Measurements from ENCODE around the gene BAK1. TPM values are rescaled to one million over a fixed set of nuclear protein-coding genes. Genes with fewer than 3 reads are reported as not detected.

Gene BAK1
- total and polyA plus RNA-seq, 4 experiments from 2014 or later, result 26.2 to 41.6 (median 27.6) TPM

GRCh38 chr6:33578164-33578563, 1.9 kb downstream of the BAK1 start:
- intact Hi-C loops (cut with micrococcal nuclease), result loop anchor here (2.0 to 10.0 kb wide), 3 partner anchors 43 to 373 kb away; partner anchors contain the start of genes B3GALT4, HSD17B8, ITPR3 and RING1
- Histone ChIP-seq H3K4me3 (ENCODE audit: low read length in 2 of 2) (peak overlapping the region; percentile 88 to 98), H3K4me1 (ENCODE audit: insufficient read depth, low read length) (peaks cover 26% of the 10 kb centered on the region), H3K36me3 (ENCODE audit: insufficient read depth, low read length) (peaks cover 34% of the 10 kb centered on the region), H3K27me3 (ENCODE audit: insufficient read depth, low read length) (no peaks in the 10 kb centered on the region), H3K9me3 (ENCODE audit: control insufficient read depth in 1 of 2, low read length in 2 of 2) (no peaks in the 10 kb centered on the region), H3K27ac (ENCODE audit: low read depth, low read length) (peak overlapping the region; percentile 90)
- DNase-seq, result no peak
- ChIA-PET CTCF (ENCODE audit: partially characterized antibody) (interaction anchor here (0.8 to 3.8 kb wide), 4 partner anchors 8 to 149 kb away, joined by 3 to 20 read pairs (median 12); no protein-coding TSS in a partner anchor), POLR2A (ENCODE audit: partially characterized antibody) (interaction anchor here (1.2 to 3.9 kb wide), 14 partner anchors 7 to 607 kb away, joined by 3 to 35 read pairs (median 14); partner anchors contain the start of genes CUTA, ITPR3, RPS18 and UQCC2)
- peaks cover 28 to 45% of the 10 kb centered on the region in 2 donors for H3K36me3 Mint-ChIP-seq
- H3K4me1 Mint-ChIP-seq, result peaks cover 14 to 46% (median 28%) of the 10 kb centered on the region in 4 donors
- H3K27me3 Mint-ChIP-seq, result no peaks in the 10 kb centered on the region
- peak overlapping the region; percentile 93 to 100 (median 98) for H3K4me3 Mint-ChIP-seq
- H3K9me3 Mint-ChIP-seq, result no peaks in the 10 kb centered on the region
- H3K27ac Mint-ChIP-seq, result peak overlapping the region; percentile 98 to 100 (median 99)

- Histone ChIP-seq H3K27ac (ENCODE audit: low read depth, low read length) (peak overlapping the region; percentile 90), H3K36me3 (ENCODE audit: insufficient read depth, low read length) (peaks cover 34% of the 10 kb centered on the region), H3K4me3 (ENCODE audit: low read length in 2 of 2) (peak overlapping the region; percentile 88 to 98), H3K9me3 (ENCODE audit: control insufficient read depth in 1 of 2, low read length in 2 of 2) (no peaks in the 10 kb centered on the region), H3K4me1 (ENCODE audit: insufficient read depth, low read length) (peaks cover 26% of the 10 kb centered on the region), H3K27me3 (ENCODE audit: insufficient read depth, low read length) (no peaks in the 10 kb centered on the region)
- intact Hi-C loops (cut with micrococcal nuclease), result loop anchor here (2.0 to 10.0 kb wide), 3 partner anchors 43 to 373 kb away; partner anchors contain the start of genes B3GALT4, HSD17B8, ITPR3 and RING1
- CTCF ChIA-PET (ENCODE audit: partially characterized antibody), result no interaction called here
- Mint-ChIP-seq H3K27me3 (no peaks in the 10 kb centered on the region), H3K4me3 (peak overlapping the region; percentile 93 to 100 (median 98)), H3K27ac (peak overlapping the region; percentile 98 to 100 (median 99)), H3K9me3 (no peaks in the 10 kb centered on the region), H3K4me1 (peaks cover 14 to 46% (median 28%) of the 10 kb centered on the region in 4 donors), H3K36me3 (peaks cover 28 to 45% of the 10 kb centered on the region in 2 donors)
- POLR2A ChIA-PET (ENCODE audit: partially characterized antibody), result interaction anchor here (2.4 to 3.9 kb wide), 4 partner anchors 16 to 134 kb away, joined by 13 to 29 read pairs (median 16); partner anchors contain the start of genes ITPR3 and UQCC2
- DNase-seq, result no peak
Measured at GRCh38 chr6:33577718-33578117, 2.4 kb downstream of the BAK1 start.

GRCh38 chr6:33577106-33577535, 3.0 kb downstream of the BAK1 start:
- peaks cover 31% of the 10 kb centered on the region for H3K4me1 ChIP-seq (ENCODE audit: insufficient read depth, low read length)
- Mint-ChIP-seq H3K4me3 (peak overlapping the region; percentile 60 to 100 (median 98)), H3K36me3 (peaks cover 28 to 49% of the 10 kb centered on the region in 2 donors), H3K27ac (peak overlapping the region; percentile 98 to 100 (median 99)), H3K27me3 (no peaks in the 10 kb centered on the region), H3K4me1 (peaks cover 14 to 49% (median 32%) of the 10 kb centered on the region in 4 donors), H3K9me3 (no peaks in the 10 kb centered on the region)
- peak overlapping the region; percentile 90 for H3K27ac ChIP-seq (ENCODE audit: low read depth, low read length)
- peak in 1 of 5 donors; percentile 55 for DNase-seq
- POLR2A ChIA-PET (ENCODE audit: partially characterized antibody), result interaction anchor here (0.7 to 2.3 kb wide), 3 partner anchors 146 to 232 kb away, joined by 3 to 6 read pairs (median 3); no protein-coding TSS in a partner anchor
- peak overlapping the region in 1 of 2 donors; percentile 88 for H3K4me3 ChIP-seq (ENCODE audit: low read length in 2 of 2)
- H3K36me3 ChIP-seq (ENCODE audit: insufficient read depth, low read length), result peaks cover 34% of the 10 kb centered on the region
- CTCF ChIA-PET (ENCODE audit: partially characterized antibody), result interaction anchor here (1.2 to 2.1 kb wide), 2 partner anchors 123 kb away, joined by 4 to 5 read pairs; partner anchors contain the start of gene ZBTB9
- H3K27me3 ChIP-seq (ENCODE audit: insufficient read depth, low read length), result no peaks in the 10 kb centered on the region
- H3K9me3 ChIP-seq (ENCODE audit: control insufficient read depth in 1 of 2, low read length in 2 of 2), result no peaks in the 10 kb centered on the region
- intact Hi-C loops (cut with micrococcal nuclease), result loop anchor here (10.0 kb wide), 2 partner anchors 302 to 372 kb away; partner anchors contain the start of genes B3GALT4, HSD17B8, RING1 and RPS18

GRCh38 chr6:33576668-33577067, 3.4 kb downstream of the BAK1 start:
- ChIA-PET CTCF (ENCODE audit: partially characterized antibody) (interaction anchor here (1.2 to 2.8 kb wide), 3 partner anchors 8 to 124 kb away, joined by 4 to 10 read pairs (median 5); partner anchors contain the start of gene ZBTB9), POLR2A (ENCODE audit: partially characterized antibody) (interaction anchor here (0.7 to 2.3 kb wide), 3 partner anchors 146 to 232 kb away, joined by 3 to 6 read pairs (median 3); no protein-coding TSS in a partner anchor)
- peaks cover 28 to 53% of the 10 kb centered on the region in 2 donors for H3K36me3 Mint-ChIP-seq
- no peaks in the 10 kb centered on the region for H3K27me3 Mint-ChIP-seq
- peaks cover 34% of the 10 kb centered on the region for H3K36me3 ChIP-seq (ENCODE audit: insufficient read depth, low read length)
- H3K4me1 Mint-ChIP-seq, result peaks cover 17 to 54% (median 36%) of the 10 kb centered on the region in 4 donors
- intact Hi-C loops (cut with micrococcal nuclease), result loop anchor here (10.0 kb wide), 2 partner anchors 302 to 372 kb away; partner anchors contain the start of genes B3GALT4, HSD17B8, RING1 and RPS18
- H3K9me3 ChIP-seq (ENCODE audit: control insufficient read depth in 1 of 2, low read length in 2 of 2), result no peaks in the 10 kb centered on the region
- DNase-seq, result no peak
- no peak overlapping the region for H3K4me3 ChIP-seq (ENCODE audit: low read length in 2 of 2)
- H3K27ac ChIP-seq (ENCODE audit: low read depth, low read length), result peak overlapping the region; percentile 90
- H3K9me3 Mint-ChIP-seq, result no peaks in the 10 kb centered on the region
- peak overlapping the region; percentile 66 to 99 (median 89) for H3K27ac Mint-ChIP-seq
- peak overlapping the region in 6 of 8 donors; percentile 20 to 99 (median 56) for H3K4me3 Mint-ChIP-seq
- no peaks in the 10 kb centered on the region for H3K27me3 ChIP-seq (ENCODE audit: insufficient read depth, low read length)
- peaks cover 35% of the 10 kb centered on the region for H3K4me1 ChIP-seq (ENCODE audit: insufficient read depth, low read length)

GRCh38 chr6:33575211-33575610, 4.9 kb downstream of the BAK1 start:
- Mint-ChIP-seq H3K4me3 (peak overlapping the region in 1 of 8 donors; percentile 42), H3K36me3 (peaks cover 28 to 63% of the 10 kb centered on the region in 2 donors), H3K27me3 (no peaks in the 10 kb centered on the region), H3K27ac (peak overlapping the region in 5 of 7 donors; percentile 38 to 90 (median 83)), H3K4me1 (peaks cover 22 to 64% (median 44%) of the 10 kb centered on the region in 4 donors), H3K9me3 (no peaks in the 10 kb centered on the region)
- Histone ChIP-seq H3K9me3 (ENCODE audit: control insufficient read depth in 1 of 2, low read length in 2 of 2) (no peaks in the 10 kb centered on the region), H3K27ac (ENCODE audit: low read depth, low read length) (peak overlapping the region; percentile 29), H3K4me3 (ENCODE audit: low read length in 2 of 2) (no peak overlapping the region), H3K4me1 (ENCODE audit: insufficient read depth, low read length) (peaks cover 39% of the 10 kb centered on the region), H3K36me3 (ENCODE audit: insufficient read depth, low read length) (peaks cover 34% of the 10 kb centered on the region), H3K27me3 (ENCODE audit: insufficient read depth, low read length) (no peaks in the 10 kb centered on the region)
- POLR2A ChIA-PET (ENCODE audit: partially characterized antibody), result interaction anchor here (1.1 to 2.3 kb wide), 7 partner anchors 42 to 603 kb away, joined by 3 to 6 read pairs (median 3); partner anchors contain the start of genes CUTA and ITPR3
- CTCF ChIA-PET (ENCODE audit: partially characterized antibody), result interaction anchor here (1.3 to 2.8 kb wide), 5 partner anchors 10 to 184 kb away, joined by 4 to 10 read pairs (median 4); no protein-coding TSS in a partner anchor
- intact Hi-C loops (cut with micrococcal nuclease), result loop anchor here (10.0 kb wide), 2 partner anchors 300 to 370 kb away; partner anchors contain the start of genes B3GALT4, HSD17B8, RING1 and RPS18
- no peak for DNase-seq

- ChIA-PET POLR2A (ENCODE audit: partially characterized antibody) (interaction anchor here (0.5 to 3.0 kb wide), 20 partner anchors 8 to 295 kb away, joined by 3 to 35 read pairs (median 6); partner anchors contain the start of genes B3GALT4, BAK1, CUTA and ITPR3), CTCF (ENCODE audit: partially characterized antibody) (interaction anchor here (2.9 to 3.1 kb wide), 2 partner anchors 8 to 14 kb away, joined by 10 to 20 read pairs; partner anchors contain the start of gene BAK1)
- no peaks in the 10 kb centered on the region for H3K9me3 ChIP-seq (ENCODE audit: control insufficient read depth in 1 of 2, low read length in 2 of 2)
- Mint-ChIP-seq H3K27ac (peak overlapping the region; percentile 99 to 100 (median 100)), H3K4me3 (peak overlapping the region; percentile 90 to 97 (median 94)), H3K9me3 (no peaks in the 10 kb centered on the region), H3K36me3 (peaks cover 17 to 40% of the 10 kb centered on the region in 2 donors), H3K4me1 (peaks cover 12 to 46% (median 34%) of the 10 kb centered on the region in 4 donors), H3K27me3 (no peaks in the 10 kb centered on the region)
- DNase-seq, result no peak
- peak overlapping the region; percentile 4 to 72 for H3K4me3 ChIP-seq (ENCODE audit: low read length in 2 of 2)
- H3K27me3 ChIP-seq (ENCODE audit: insufficient read depth, low read length), result no peaks in the 10 kb centered on the region
- intact Hi-C loops (cut with micrococcal nuclease), result loop anchor here (1.0 to 10.0 kb wide), 9 partner anchors 9 to 367 kb away; partner anchors contain the start of genes B3GALT4, BAK1, CUTA and HSD17B8
- H3K4me1 ChIP-seq (ENCODE audit: insufficient read depth, low read length), result peaks cover 26% of the 10 kb centered on the region
- peaks cover 27% of the 10 kb centered on the region for H3K36me3 ChIP-seq (ENCODE audit: insufficient read depth, low read length)
- peak overlapping the region; percentile 93 for H3K27ac ChIP-seq (ENCODE audit: low read depth, low read length)
Measured at GRCh38 chr6:33571637-33572316, 8.3 kb downstream of the BAK1 start.

All from CD4-positive, alpha-beta memory T cell (primary cell).